Liver (tissue), 9 donors: ENCODE data around the gene INHBC. TPM values are rescaled to one million over a fixed set of nuclear protein-coding genes. Genes with fewer than 3 reads are reported as not detected.

Experiments
- DNase-seq: peaks from one replicate; pipeline ENCODE4 v3.0.0-alpha.2; 2017; ENCODE audit warnings: low spot score
- H3K27ac ChIP-seq, 2 donors: one replicate each; pipeline ENCODE4 v1.7.0; 2013; ENCODE audit warnings: inconsistent platforms in 2 of 2, low read length in 2 of 2, control low read depth in 1 of 2, low read depth in 1 of 2, mild to moderate bottlenecking in 1 of 2
- H3K27me3 ChIP-seq, 4 donors: one replicate each; pipeline versions ENCODE4 v1.6.1 to v1.7.0; 2013; ENCODE audit warnings: low read length in 3 of 4, inconsistent platforms in 1 of 4, mild to moderate bottlenecking in 1 of 4, moderate library complexity in 1 of 4; ENCODE audit not compliant: control insufficient read depth in 4 of 4, insufficient read depth in 4 of 4
- H3K36me3 ChIP-seq, 4 donors: one replicate each; pipeline versions ENCODE4 v1.6.1 to v1.7.0; 2013; ENCODE audit warnings: low read length in 3 of 4, mild to moderate bottlenecking in 3 of 4, low read depth in 1 of 4, moderate library complexity in 1 of 4; ENCODE audit not compliant: control insufficient read depth in 4 of 4, insufficient read depth in 3 of 4
- H3K4me1 ChIP-seq, 4 donors: one replicate each; pipeline versions ENCODE4 v1.6.1 to v1.7.0; 2013; ENCODE audit warnings: low read length in 3 of 4, mild to moderate bottlenecking in 3 of 4, moderate library complexity in 1 of 4; ENCODE audit not compliant: control insufficient read depth in 4 of 4, insufficient read depth in 4 of 4
- H3K4me3 ChIP-seq, 3 donors: one replicate each; pipeline versions ENCODE4 v1.6.1 to v1.7.0; 2013; ENCODE audit warnings: low read length in 3 of 3, control low read depth in 1 of 3, low read depth in 1 of 3, mild to moderate bottlenecking in 1 of 3
- H3K9ac ChIP-seq, 2 donors: one replicate each; pipeline ENCODE4 v1.7.0; 2013; ENCODE audit warnings: low read length in 2 of 2, mild to moderate bottlenecking in 2 of 2, moderate library complexity in 2 of 2, control low read depth in 1 of 2, low read depth in 1 of 2
- H3K9me3 ChIP-seq, 4 donors: one replicate each; pipeline versions ENCODE4 v1.6.1 to v1.7.0; 2013; ENCODE audit warnings: low read length in 3 of 4; ENCODE audit not compliant: control insufficient read depth in 4 of 4
- EGR1 ChIP-seq, 2 donors: IDR thresholded peaks; 2 replicates each; pipeline ENCODE4 v1.6.1; 2016 to 2018; ENCODE audit warnings: antibody characterized with exemption in 2 of 2, low read depth in 2 of 2
- FOXA1 ChIP-seq: IDR thresholded peaks from 2 replicates; pipeline ENCODE4 v1.6.1; 2016; ENCODE audit warnings: antibody characterized with exemption
- FOXA2 ChIP-seq: IDR thresholded peaks from 2 replicates; pipeline ENCODE4 v1.6.1; 2016; ENCODE audit warnings: antibody characterized with exemption
- GABPA ChIP-seq, 2 donors: IDR thresholded peaks in 1 of 2; conservative IDR thresholded peaks in 1 of 2; 2 replicates each; pipeline ENCODE4 v1.6.1; 2016; ENCODE audit warnings: antibody characterized with exemption in 2 of 2, mild to moderate bottlenecking in 1 of 2, moderate library complexity in 1 of 2
- HNF4A ChIP-seq, 2 donors: conservative IDR thresholded peaks; 2 replicates each; pipeline ENCODE4 v1.6.1; 2016; ENCODE audit warnings: antibody characterized with exemption in 2 of 2, mild to moderate bottlenecking in 2 of 2
- HNF4G ChIP-seq: IDR thresholded peaks from 2 replicates; pipeline ENCODE4 v1.6.1; 2016; ENCODE audit warnings: antibody characterized with exemption
- JUND ChIP-seq, 2 donors: IDR thresholded peaks; 2 replicates each; pipeline ENCODE4 v1.6.1; 2016; ENCODE audit warnings: antibody characterized with exemption in 2 of 2
- MAX ChIP-seq: IDR thresholded peaks from 2 replicates; pipeline ENCODE4 v1.6.1; 2016; ENCODE audit warnings: antibody characterized with exemption
- NR2F2 ChIP-seq: IDR thresholded peaks from 2 replicates; pipeline ENCODE4 v1.6.1; 2016; ENCODE audit warnings: antibody characterized with exemption
- RAD21 ChIP-seq, 2 donors: IDR thresholded peaks; 2 replicates each; pipeline ENCODE4 v1.6.1; 2016; ENCODE audit warnings: antibody characterized with exemption in 2 of 2, mild to moderate bottlenecking in 2 of 2
- RXRA ChIP-seq, 2 donors: IDR thresholded peaks; 2 replicates each; pipeline ENCODE4 v1.6.1; 2017 to 2018; ENCODE audit warnings: antibody characterized with exemption in 2 of 2, mild to moderate bottlenecking in 1 of 2
- SP1 ChIP-seq: IDR thresholded peaks from 2 replicates; pipeline ENCODE4 v1.6.1; 2018; ENCODE audit warnings: antibody characterized with exemption, mild to moderate bottlenecking
- TAF1 ChIP-seq: conservative IDR thresholded peaks from 2 replicates; pipeline ENCODE4 v1.6.1; 2016; ENCODE audit warnings: antibody characterized with exemption, mild to moderate bottlenecking
- YY1 ChIP-seq: IDR thresholded peaks from 2 replicates; pipeline ENCODE4 v1.6.1; 2016; ENCODE audit warnings: antibody characterized with exemption, mild to moderate bottlenecking
- WGBS: extraction: QIAGEN DNeasy Blood & Tissue Kit; methylation state at CpG from one replicate; pipeline ENCODE4 v1.1.7; 2013; 5-methylcytosine and 5-hydroxymethylcytosine counted together
- polyA plus RNA-seq, 2 donors: library from polyadenylated mRNA; stranded (reverse) in 1 of 2; unstranded in 1 of 2; fragments of 200-250 nt in 1 of 2; fragments of >200 nt in 1 of 2; fragmentation: Nextera tagmentation in 1 of 2; extraction: Ambion mirVana in 1 of 2; gene quantifications; one replicate each; pipeline versions ENCODE4 v1.2.1 to v1.2.3, GENCODE V29; 2013 to 2015
- total RNA-seq, 2 donors: library from RNA; depleted of rRNA; stranded (reverse); fragments of >200 nt; gene quantifications; one replicate each; pipeline ENCODE4 v1.2.3, GENCODE V29; 2014
- TF ChIP-seq, protein P1 (sequence below): IDR thresholded peaks from 2 replicates; pipeline ENCODE4 v1.6.1; 2016; ENCODE audit warnings: antibody characterized with exemption, mild to moderate bottlenecking
- TF ChIP-seq, protein P2 (sequence below): IDR thresholded peaks from 2 replicates; pipeline ENCODE4 v1.6.1; 2016; ENCODE audit warnings: antibody characterized with exemption
- TF ChIP-seq, protein P3 (sequence below): IDR thresholded peaks from 2 replicates; pipeline ENCODE4 v1.6.1; 2016; ENCODE audit warnings: antibody characterized with exemption
- TF ChIP-seq, protein P4 (sequence below): fragments of 150-350 bp; IDR thresholded peaks from 2 replicates; pipeline ENCODE4 v1.5.1; 2017; ENCODE audit warnings: improper control_type of control experiment, low read depth, low read length; ENCODE audit not compliant: missing input control
- donor health status: healthy.
- donor health status: healthy.
- donor health status: healthy.
- donor health status: healthy.
- donor health status: healthy.

Gene INHBC
- total and polyA plus RNA-seq, 4 donors: 2.8 to 134 (median 86.7) TPM

DNA sequence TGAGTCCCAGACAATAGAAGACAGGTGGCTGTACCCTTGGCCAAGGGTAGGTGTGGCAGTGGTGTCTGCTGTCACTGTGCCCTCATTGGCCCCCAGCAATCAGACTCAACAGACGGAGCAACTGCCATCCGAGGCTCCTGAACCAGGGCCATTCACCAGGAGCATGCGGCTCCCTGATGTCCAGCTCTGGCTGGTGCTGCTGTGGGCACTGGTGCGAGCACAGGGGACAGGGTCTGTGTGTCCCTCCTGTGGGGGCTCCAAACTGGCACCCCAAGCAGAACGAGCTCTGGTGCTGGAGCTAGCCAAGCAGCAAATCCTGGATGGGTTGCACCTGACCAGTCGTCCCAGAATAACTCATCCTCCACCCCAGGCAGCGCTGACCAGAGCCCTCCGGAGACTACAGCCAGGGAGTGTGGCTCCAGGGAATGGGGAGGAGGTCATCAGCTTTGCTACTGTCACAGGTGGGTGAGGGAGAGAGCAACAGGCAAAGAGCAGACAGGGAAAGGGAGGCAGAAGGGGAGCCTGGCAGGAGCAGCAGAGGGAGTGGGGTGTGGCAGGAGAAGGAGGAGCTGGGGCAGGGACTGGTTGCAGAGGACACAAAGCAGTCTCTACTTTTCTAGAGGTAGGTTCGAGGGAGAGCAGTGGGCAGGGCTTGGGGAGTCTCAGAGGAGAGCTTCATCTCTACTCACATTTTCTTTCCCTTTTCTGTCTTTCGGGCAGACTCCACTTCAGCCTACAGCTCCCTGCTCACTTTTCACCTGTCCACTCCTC, 21.0 kb downstream of the INHBC start:
- no peaks in the 10 kb centered on the region for H3K36me3 ChIP-seq
- H3K9ac ChIP-seq: peak overlapping the region; percentile 60 to 96
- peak overlapping the region; percentile 67 to 92 (median 77) for H3K4me3 ChIP-seq
- no peaks in the 10 kb centered on the region for H3K27me3 ChIP-seq
- peak overlapping the region; percentile 94 to 96 for H3K27ac ChIP-seq
- H3K9me3 ChIP-seq: no peaks in the 10 kb centered on the region
- 26% methylated on average over 10 of the region's 10 CpGs for WGBS
- TF ChIP-seq SP1: no peak
- TF ChIP-seq TAF1: peak; percentile 60
- no peak for DNase-seq
- H3K4me1 ChIP-seq: peaks cover 12 to 51% (median 26%) of the 10 kb centered on the region in 4 donors

DNA sequence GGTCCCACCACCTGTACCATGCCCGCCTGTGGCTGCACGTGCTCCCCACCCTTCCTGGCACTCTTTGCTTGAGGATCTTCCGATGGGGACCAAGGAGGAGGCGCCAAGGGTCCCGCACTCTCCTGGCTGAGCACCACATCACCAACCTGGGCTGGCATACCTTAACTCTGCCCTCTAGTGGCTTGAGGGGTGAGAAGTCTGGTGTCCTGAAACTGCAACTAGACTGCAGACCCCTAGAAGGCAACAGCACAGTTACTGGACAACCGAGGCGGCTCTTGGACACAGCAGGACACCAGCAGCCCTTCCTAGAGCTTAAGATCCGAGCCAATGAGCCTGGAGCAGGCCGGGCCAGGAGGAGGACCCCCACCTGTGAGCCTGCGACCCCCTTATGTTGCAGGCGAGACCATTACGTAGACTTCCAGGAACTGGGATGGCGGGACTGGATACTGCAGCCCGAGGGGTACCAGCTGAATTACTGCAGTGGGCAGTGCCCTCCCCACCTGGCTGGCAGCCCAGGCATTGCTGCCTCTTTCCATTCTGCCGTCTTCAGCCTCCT, 21.6 kb downstream of the INHBC start:
- no peaks in the 10 kb centered on the region for H3K27me3 ChIP-seq
- no peaks in the 10 kb centered on the region for H3K36me3 ChIP-seq
- DNase-seq: no peak
- H3K4me3 ChIP-seq: peak overlapping the region; percentile 67 to 92 (median 77)
- TF ChIP-seq, protein P1, sequence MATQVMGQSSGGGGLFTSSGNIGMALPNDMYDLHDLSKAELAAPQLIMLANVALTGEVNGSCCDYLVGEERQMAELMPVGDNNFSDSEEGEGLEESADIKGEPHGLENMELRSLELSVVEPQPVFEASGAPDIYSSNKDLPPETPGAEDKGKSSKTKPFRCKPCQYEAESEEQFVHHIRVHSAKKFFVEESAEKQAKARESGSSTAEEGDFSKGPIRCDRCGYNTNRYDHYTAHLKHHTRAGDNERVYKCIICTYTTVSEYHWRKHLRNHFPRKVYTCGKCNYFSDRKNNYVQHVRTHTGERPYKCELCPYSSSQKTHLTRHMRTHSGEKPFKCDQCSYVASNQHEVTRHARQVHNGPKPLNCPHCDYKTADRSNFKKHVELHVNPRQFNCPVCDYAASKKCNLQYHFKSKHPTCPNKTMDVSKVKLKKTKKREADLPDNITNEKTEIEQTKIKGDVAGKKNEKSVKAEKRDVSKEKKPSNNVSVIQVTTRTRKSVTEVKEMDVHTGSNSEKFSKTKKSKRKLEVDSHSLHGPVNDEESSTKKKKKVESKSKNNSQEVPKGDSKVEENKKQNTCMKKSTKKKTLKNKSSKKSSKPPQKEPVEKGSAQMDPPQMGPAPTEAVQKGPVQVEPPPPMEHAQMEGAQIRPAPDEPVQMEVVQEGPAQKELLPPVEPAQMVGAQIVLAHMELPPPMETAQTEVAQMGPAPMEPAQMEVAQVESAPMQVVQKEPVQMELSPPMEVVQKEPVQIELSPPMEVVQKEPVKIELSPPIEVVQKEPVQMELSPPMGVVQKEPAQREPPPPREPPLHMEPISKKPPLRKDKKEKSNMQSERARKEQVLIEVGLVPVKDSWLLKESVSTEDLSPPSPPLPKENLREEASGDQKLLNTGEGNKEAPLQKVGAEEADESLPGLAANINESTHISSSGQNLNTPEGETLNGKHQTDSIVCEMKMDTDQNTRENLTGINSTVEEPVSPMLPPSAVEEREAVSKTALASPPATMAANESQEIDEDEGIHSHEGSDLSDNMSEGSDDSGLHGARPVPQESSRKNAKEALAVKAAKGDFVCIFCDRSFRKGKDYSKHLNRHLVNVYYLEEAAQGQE: no peak
- TF ChIP-seq TAF1: no peak
- no peak for TF ChIP-seq MAX
- TF ChIP-seq SP1: peak; percentile 13
- TF ChIP-seq JUND (IDR thresholded peaks at IDR 0.05): peak in 1 of 2 donors; percentile 35
- no peak for TF ChIP-seq HNF4G
- TF ChIP-seq, protein P2, sequence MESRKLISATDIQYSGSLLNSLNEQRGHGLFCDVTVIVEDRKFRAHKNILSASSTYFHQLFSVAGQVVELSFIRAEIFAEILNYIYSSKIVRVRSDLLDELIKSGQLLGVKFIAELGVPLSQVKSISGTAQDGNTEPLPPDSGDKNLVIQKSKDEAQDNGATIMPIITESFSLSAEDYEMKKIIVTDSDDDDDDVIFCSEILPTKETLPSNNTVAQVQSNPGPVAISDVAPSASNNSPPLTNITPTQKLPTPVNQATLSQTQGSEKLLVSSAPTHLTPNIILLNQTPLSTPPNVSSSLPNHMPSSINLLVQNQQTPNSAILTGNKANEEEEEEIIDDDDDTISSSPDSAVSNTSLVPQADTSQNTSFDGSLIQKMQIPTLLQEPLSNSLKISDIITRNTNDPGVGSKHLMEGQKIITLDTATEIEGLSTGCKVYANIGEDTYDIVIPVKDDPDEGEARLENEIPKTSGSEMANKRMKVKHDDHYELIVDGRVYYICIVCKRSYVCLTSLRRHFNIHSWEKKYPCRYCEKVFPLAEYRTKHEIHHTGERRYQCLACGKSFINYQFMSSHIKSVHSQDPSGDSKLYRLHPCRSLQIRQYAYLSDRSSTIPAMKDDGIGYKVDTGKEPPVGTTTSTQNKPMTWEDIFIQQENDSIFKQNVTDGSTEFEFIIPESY: no peak
- TF ChIP-seq, protein P3, sequence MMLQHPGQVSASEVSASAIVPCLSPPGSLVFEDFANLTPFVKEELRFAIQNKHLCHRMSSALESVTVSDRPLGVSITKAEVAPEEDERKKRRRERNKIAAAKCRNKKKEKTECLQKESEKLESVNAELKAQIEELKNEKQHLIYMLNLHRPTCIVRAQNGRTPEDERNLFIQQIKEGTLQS: no peak
- TF ChIP-seq HNF4A (conservative IDR thresholded peaks at IDR 0.05): peak in 1 of 2 donors; percentile 12
- TF ChIP-seq FOXA2: no peak
- TF ChIP-seq, protein P4, sequence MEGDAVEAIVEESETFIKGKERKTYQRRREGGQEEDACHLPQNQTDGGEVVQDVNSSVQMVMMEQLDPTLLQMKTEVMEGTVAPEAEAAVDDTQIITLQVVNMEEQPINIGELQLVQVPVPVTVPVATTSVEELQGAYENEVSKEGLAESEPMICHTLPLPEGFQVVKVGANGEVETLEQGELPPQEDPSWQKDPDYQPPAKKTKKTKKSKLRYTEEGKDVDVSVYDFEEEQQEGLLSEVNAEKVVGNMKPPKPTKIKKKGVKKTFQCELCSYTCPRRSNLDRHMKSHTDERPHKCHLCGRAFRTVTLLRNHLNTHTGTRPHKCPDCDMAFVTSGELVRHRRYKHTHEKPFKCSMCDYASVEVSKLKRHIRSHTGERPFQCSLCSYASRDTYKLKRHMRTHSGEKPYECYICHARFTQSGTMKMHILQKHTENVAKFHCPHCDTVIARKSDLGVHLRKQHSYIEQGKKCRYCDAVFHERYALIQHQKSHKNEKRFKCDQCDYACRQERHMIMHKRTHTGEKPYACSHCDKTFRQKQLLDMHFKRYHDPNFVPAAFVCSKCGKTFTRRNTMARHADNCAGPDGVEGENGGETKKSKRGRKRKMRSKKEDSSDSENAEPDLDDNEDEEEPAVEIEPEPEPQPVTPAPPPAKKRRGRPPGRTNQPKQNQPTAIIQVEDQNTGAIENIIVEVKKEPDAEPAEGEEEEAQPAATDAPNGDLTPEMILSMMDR: peak; percentile 42
- no peak for TF ChIP-seq GABPA (IDR thresholded peaks at IDR 0.05 in 1 of 2, conservative IDR thresholded peaks at IDR 0.05 in 1 of 2)
- no peak for TF ChIP-seq NR2F2
- peak in 1 of 2 donors; percentile 16 for TF ChIP-seq RXRA (IDR thresholded peaks at IDR 0.05)
- no peak for TF ChIP-seq EGR1 (IDR thresholded peaks at IDR 0.05; ENCODE audit: low read depth in 2 of 2)
- TF ChIP-seq FOXA1: no peak
- TF ChIP-seq YY1: no peak
- TF ChIP-seq RAD21 (IDR thresholded peaks at IDR 0.05): peak; percentile 57 to 75
- peaks cover 14 to 51% (median 28%) of the 10 kb centered on the region in 4 donors for H3K4me1 ChIP-seq
- peak overlapping the region; percentile 94 to 96 for H3K27ac ChIP-seq
- peak overlapping the region; percentile 60 to 96 for H3K9ac ChIP-seq
- 15% methylated on average over 15 of the region's 15 CpGs for WGBS
- no peaks in the 10 kb centered on the region for H3K9me3 ChIP-seq
